HepG2 (cell line): ENCODE results near the gene LCK. TPM values are rescaled to one million over a fixed set of nuclear protein-coding genes. Genes with fewer than 3 reads are reported as not detected.

ENCODE experiments used
- ATAC-seq: fragments of 200-7000 bp; cut with Tn5 transposase; 3 replicates; pipeline ENCODE4 v1.9.1; 2020; ENCODE audit warnings: mild to moderate bottlenecking, moderate library complexity
- BruUV-seq: library from RNA; stranded (reverse); fragments of 400-500 nt; replicated peaks from 2 replicates; lab custom pipeline; 2021; lab: Mats Ljungman, UMichigan
- CTCF ChIA-PET: fragments of 300-600 bp; formaldehyde crosslinking; extraction: SDS; loops from one replicate; lab custom pipeline; 2021; ENCODE audit warnings: low total read pairs, inconsistent platforms, low intra/inter-chr PET ratio; lab: Yijun Ruan, JAX
- POLR2A ChIA-PET: fragments of 350-600 bp; sonication (Branson Sonifier 250); formaldehyde crosslinking; loops from one replicate; lab custom pipeline; 2020; ENCODE audit warnings: antibody characterized with exemption, inconsistent platforms; lab: Yijun Ruan, JAX
- DNase-seq: peaks from one replicate; pipeline ENCODE4 v3.0.0-alpha.2; 2015; ENCODE audit warnings: low spot score
- FAIRE-seq: peaks from 3 replicates; lab custom pipeline; 2011; peaks lifted over from hg19 to GRCh38; lab: Jason Lieb, UNC
- H2AFZ ChIP-seq: one replicate; pipeline ENCODE4 v1.6.1; 2011; ENCODE audit warnings: low read length, inconsistent platforms
- H3K27ac ChIP-seq: fragments of 300-600 bp; 3 replicates; pipeline ENCODE4 v1.8.0; 2011; ENCODE audit warnings: mixed run types, mild to moderate bottlenecking, mixed read lengths, low read length, inconsistent platforms; ENCODE audit not compliant: insufficient read depth; ENCODE audit errors: extremely low read length
- H3K27me3 ChIP-seq, 2 experiments: fragments of 200-600 bp in 1 of 2; 2 replicates in 1 of 2; 3 replicates in 1 of 2; pipeline versions ENCODE4 v1.6.0 to v1.8.0; 2011; ENCODE audit warnings: low read length in 2 of 2, mild to moderate bottlenecking in 2 of 2, moderate library complexity in 2 of 2, inconsistent platforms in 1 of 2; ENCODE audit not compliant: insufficient read depth in 2 of 2, control insufficient read depth in 1 of 2
- H3K36me3 ChIP-seq, 2 experiments: fragments of 200-600 bp in 1 of 2; replicated peaks in 1 of 2; 2 replicates in 1 of 2; 3 replicates in 1 of 2; pipeline versions ENCODE4 v1.5.1 to v1.8.0; 2011; ENCODE audit warnings: low read length in 2 of 2, inconsistent platforms in 1 of 2; ENCODE audit not compliant: insufficient read depth in 2 of 2, control insufficient read depth in 1 of 2
- H3K4me1 ChIP-seq: 2 replicates; pipeline ENCODE4 v1.5.1; 2012; ENCODE audit warnings: low read length, inconsistent platforms; ENCODE audit not compliant: insufficient read depth
- H3K4me2 ChIP-seq: 2 replicates; pipeline ENCODE4 v1.6.0; 2011; ENCODE audit warnings: low read depth, low read length, inconsistent platforms
- H3K4me3 ChIP-seq, 3 experiments: fragments of 200-600 bp in 1 of 3; sonication (generic), shearing (Covaris generic) in 1 of 3; replicated peaks in 1 of 3; 2 replicates each; pipeline ENCODE4 v1.5.1; 2011 to 2016; ENCODE audit warnings: low read length in 3 of 3, inconsistent platforms in 2 of 3, low read depth in 2 of 3, mild to moderate bottlenecking in 2 of 3, control low read depth in 1 of 3, mixed read lengths in 1 of 3; ENCODE audit not compliant: insufficient read depth in 1 of 3
- H3K79me2 ChIP-seq: one replicate; pipeline ENCODE4 v1.6.1; 2011; ENCODE audit warnings: low read length, inconsistent platforms; ENCODE audit not compliant: insufficient read depth
- H3K9ac ChIP-seq: 2 replicates; pipeline ENCODE4 v1.6.0; 2011; ENCODE audit warnings: mild to moderate bottlenecking, low read depth, low read length, inconsistent platforms; ENCODE audit not compliant: insufficient read depth
- H3K9me3 ChIP-seq: 2 replicates; pipeline ENCODE4 v1.5.1; 2012; ENCODE audit warnings: mild to moderate bottlenecking, low read length
- H4K20me1 ChIP-seq: 2 replicates; pipeline ENCODE4 v1.6.0; 2011; ENCODE audit warnings: inconsistent platforms, mild to moderate bottlenecking, low read length, moderate library complexity; ENCODE audit not compliant: insufficient read depth
- PCBP1 ChIP-seq: fragments of 200-400 bp; formaldehyde crosslinking; IDR thresholded peaks from 2 replicates; pipeline ENCODE4 v1.6.1; 2017; ENCODE audit warnings: mild to moderate bottlenecking, low read depth, low read length, borderline replicate concordance
- POLR2A ChIP-seq, 2 experiments: IDR thresholded peaks; 2 replicates each; pipeline ENCODE4 v1.6.1; 2011; ENCODE audit warnings: low read depth in 2 of 2, low read length in 2 of 2, mild to moderate bottlenecking in 1 of 2, moderate library complexity in 1 of 2; ENCODE audit not compliant: insufficient read depth in 1 of 2
- POLR2G ChIP-seq: fragments of 200-400 bp; formaldehyde crosslinking; IDR thresholded peaks from 2 replicates; pipeline ENCODE4 v1.6.1; 2018; ENCODE audit warnings: mild to moderate bottlenecking, low read depth, low read length, moderate library complexity
- RFX1 ChIP-seq: fragments of 450-650 bp; IDR thresholded peaks from 2 replicates; pipeline ENCODE4 v1.6.1; 2017
- RFX5 ChIP-seq: IDR thresholded peaks from 2 replicates; pipeline ENCODE4 v1.6.1; 2011; ENCODE audit warnings: low read depth, low read length, improper control_type of control experiment
- WGBS: methylation state at CpG from one replicate; pipeline ENCODE4 v1.1.6; 2017; ENCODE audit warnings: low lambda C conversion rate; 5-methylcytosine and 5-hydroxymethylcytosine counted together
- in situ Hi-C: cut with HindIII; loops from 2 replicates; pipeline ENCODE4 v1.10.0; 2017; ENCODE audit warnings: low pct_unique_long_range_greater_than_20kb; ENCODE audit not compliant: extremely low pct_ligation_motif_present
- intact Hi-C: fragments of 100-400 bp; cut with micrococcal nuclease; formaldehyde crosslinking; loops from one replicate; pipeline ENCODE4 v1.10.0; 2022; ENCODE audit not compliant: unreplicated experiment
- polyA plus RNA-seq, 8 experiments: library from polyadenylated mRNA; depleted of rRNA in 3 of 8; stranded (reverse) in 7 of 8; unstranded in 1 of 8; fragments of >200 nt; fragmentation: Illumina TruSeq in 4 of 8; extraction: Trizol in 4 of 8; gene quantifications; 2 replicates each; pipeline versions ENCODE4 v1.2.1 to v1.2.3, GENCODE V29; 2011 to 2016; ENCODE audit warnings: low read depth in 4 of 8, missing spikeins in 1 of 8, mixed read lengths in 1 of 8; ENCODE audit not compliant: insufficient read depth in 1 of 8
- total RNA-seq, 5 experiments: library from RNA; depleted of rRNA; stranded (reverse); fragments of >200 nt; fragmentation: Illumina TruSeq; extraction: Trizol; gene quantifications; 2 replicates each; pipeline ENCODE4 v1.2.3, GENCODE V29; 2016; ENCODE audit warnings: low read depth in 1 of 5

The LCK gene
- total and polyA plus RNA-seq, 2 of the 13 experiments (the other 11 are each of a cell fraction or from before 2014, with no cell fraction given) = 0.93 to 1.8 TPM

- no peaks in the 10 kb centered on the region; a peak in 1 of 5 replicates for H3K36me3 ChIP-seq
- no peaks in the 10 kb centered on the region for H4K20me1 ChIP-seq
- H3K27ac ChIP-seq = no peak overlapping the region
- WGBS = 91% methylated on average over 5 of the region's 6 CpGs
- DNase-seq (no peak), FAIRE-seq (no peak), ATAC-seq (no peak)
- H3K9me3 ChIP-seq = no peaks in the 10 kb centered on the region
- CTCF ChIA-PET = no interaction called here
- POLR2A ChIA-PET = no interaction called here
- intact Hi-C loops (no loop called here), in situ Hi-C loops (no loop called here)
- peaks cover 9% of the 10 kb centered on the region for H3K4me1 ChIP-seq
- no peaks in the 10 kb centered on the region for H3K27me3 ChIP-seq
- H3K4me3 ChIP-seq = no peak overlapping the region
- no peak overlapping the region for H3K9ac ChIP-seq
- H2AFZ ChIP-seq = no peak overlapping the region
- H3K79me2 ChIP-seq = no peaks in the 10 kb centered on the region
- H3K4me2 ChIP-seq = no peak overlapping the region
- TF ChIP-seq POLR2A (IDR thresholded peaks at IDR 0.05; ENCODE audit: insufficient read depth in 1 of 2, low read depth in 2 of 2, low read length in 2 of 2) = 0 out of 4 replicates have a peak, but pooled peaks of 1 of the 2 experiments have one; percentile 22
- TF ChIP-seq PCBP1 = no peak
- no TSS peak for BruUV-seq
Measured at GRCh38 chr1:32208469-32208868, 42.6 kb upstream of the LCK start.

GRCh38 chr1:32208891-32209328, 42.2 kb upstream of the LCK start, which contains the start of gene DCDC2B:
DCDC2B (plus strand) TSS chr1:32209089; CDS start chr1:32209094, 5 bp downstream.
- no peaks in the 10 kb centered on the region for H3K79me2 ChIP-seq
- H3K9me3 ChIP-seq = no peaks in the 10 kb centered on the region
- no TSS peak for BruUV-seq
- CTCF ChIA-PET = no interaction called here
- peak; percentile 24 for DNase-seq
- no CpG with 5 or more reads among the region's 5 CpGs for WGBS
- no peak within 1 kb of the TSS for H3K4me2 ChIP-seq
- no peak for ATAC-seq
- peaks cover 9% of the 10 kb centered on the region for H3K4me1 ChIP-seq
- no peaks in the 10 kb centered on the region; a peak in 1 of 5 replicates for H3K36me3 ChIP-seq
- no peak within 1 kb of the TSS for H3K9ac ChIP-seq
- 0 out of 2 replicates have a peak, but pooled peaks have one; percentile 17 for TF ChIP-seq RFX1
- TF ChIP-seq RFX5 = no peak
- peak; percentile 19; the same call in 1 of the 2 replicates for TF ChIP-seq POLR2G
- no peaks in the 10 kb centered on the region for H4K20me1 ChIP-seq
- FAIRE-seq = no peak
- H3K27me3 ChIP-seq = no peaks in the 10 kb centered on the region
- intact Hi-C loops (no loop called here), in situ Hi-C loops (no loop called here)
- POLR2A ChIA-PET = no interaction called here
- H3K4me3 ChIP-seq = no peak within 1 kb of the TSS
- no peak within 1 kb of the TSS for H3K27ac ChIP-seq
- H2AFZ ChIP-seq = no peak within 1 kb of the TSS
